HG03060 (cell line): ENCODE data around the gene MYOM1.

Experiments
- ATAC-seq: cut with Tn5 transposase; IDR thresholded peaks from one replicate; pipeline ENCODE4 v1.9.1; 2021; ENCODE audit warnings: low read depth, moderate number of reproducible peaks; ENCODE audit not compliant: unreplicated experiment

Gene MYOM1

DNA sequence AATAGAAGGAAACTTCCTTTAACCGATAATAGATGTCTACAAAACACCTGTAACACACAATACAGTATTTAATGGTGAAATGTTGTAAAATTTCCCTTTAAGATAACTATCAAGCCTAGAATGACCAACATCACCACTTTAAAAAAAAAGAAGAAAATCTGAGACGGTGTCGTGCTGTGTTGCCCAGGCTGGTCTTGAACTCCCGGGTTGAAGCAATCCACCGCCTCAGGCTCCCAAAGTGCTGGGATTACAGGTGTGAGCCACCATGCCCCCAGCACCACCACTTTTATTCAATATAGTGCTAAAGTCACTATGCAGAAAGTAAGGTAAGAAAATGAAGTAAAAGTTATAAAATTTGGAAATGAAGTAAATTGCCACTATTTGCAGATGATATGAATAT is 96.9 kb downstream of the MYOM1 start:
- ATAC-seq: no peak

DNA sequence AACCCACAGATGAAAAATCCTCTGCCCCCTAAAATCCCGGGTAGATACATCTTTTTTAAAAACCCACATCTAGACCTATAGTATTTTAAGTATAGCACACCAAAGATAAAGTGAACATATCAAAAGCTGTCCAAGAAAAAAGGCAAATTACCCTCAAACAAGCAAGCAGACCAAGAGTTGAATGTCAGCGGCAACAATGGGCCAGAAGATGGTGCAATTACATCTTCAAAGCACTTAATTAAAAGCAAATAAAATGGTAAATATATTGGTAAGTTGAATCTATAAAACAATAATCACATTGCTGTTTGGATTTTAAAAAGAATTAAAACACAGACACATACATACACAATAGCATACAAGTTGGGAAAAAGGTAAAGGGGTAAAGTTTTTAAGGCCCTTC is 98.5 kb downstream of the MYOM1 start:
- no peak for ATAC-seq

DNA sequence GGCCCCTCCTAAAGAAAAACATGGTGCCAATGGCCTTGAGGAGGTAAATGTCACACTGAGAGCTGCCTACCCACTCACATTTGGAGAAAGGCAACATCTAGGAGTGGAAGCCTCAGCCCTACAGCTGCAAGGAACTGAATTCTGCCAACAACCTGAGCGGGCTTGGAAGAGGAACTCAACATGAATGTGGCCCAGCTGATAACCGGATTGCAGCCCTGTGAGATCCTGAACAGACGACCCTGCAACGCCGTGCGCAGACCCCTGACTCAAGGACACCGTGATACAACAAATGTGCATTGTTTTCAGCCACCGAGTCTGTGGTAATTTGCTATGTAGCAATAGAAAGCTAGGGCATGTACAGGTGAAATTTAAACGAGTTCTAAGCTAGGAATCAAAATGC is 99.4 kb downstream of the MYOM1 start:
- no peak for ATAC-seq

DNA sequence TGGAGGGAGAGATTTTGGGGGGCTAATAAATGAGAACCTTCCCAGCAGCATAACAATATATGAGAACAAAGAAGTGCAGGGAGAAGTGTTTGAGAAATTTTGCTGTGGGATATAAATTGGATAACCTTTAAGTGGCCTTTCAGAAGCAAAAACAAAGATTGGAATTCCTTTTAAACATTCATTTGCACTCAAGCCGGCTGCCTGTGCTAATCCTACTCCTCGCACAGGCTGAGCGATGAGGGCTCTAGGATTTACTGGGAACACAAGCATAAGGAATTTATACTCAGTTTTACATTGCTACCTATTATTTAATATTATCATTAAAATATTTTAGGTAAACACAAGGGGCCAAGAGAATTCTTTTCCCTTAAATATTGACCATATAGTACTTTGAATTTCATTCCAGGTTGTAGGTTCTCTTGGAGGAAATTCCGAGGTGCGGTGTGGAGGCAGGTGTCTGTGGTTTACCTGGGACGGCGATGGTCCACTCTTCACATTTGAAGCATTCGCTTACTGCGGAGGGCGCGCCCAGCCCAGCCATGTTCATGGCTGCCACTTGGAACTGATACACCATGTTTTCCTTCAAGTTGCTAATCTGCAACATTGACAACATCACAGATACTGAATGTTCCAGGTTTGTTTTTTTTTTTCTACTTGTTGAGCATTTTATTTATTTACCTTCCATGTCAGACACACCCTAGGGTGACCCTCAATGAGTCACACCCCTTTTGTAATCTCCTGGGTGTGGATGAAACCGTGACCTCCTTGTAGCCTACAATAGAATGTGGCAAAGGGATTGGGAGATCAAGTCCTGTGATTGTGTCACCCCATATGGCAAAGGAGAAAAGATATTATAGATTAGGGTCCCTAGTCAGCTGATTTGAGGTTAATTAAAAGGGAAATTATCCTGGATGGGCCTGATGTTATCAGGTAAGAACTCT is 100.1 kb downstream of the MYOM1 start:
- no peak for ATAC-seq

DNA sequence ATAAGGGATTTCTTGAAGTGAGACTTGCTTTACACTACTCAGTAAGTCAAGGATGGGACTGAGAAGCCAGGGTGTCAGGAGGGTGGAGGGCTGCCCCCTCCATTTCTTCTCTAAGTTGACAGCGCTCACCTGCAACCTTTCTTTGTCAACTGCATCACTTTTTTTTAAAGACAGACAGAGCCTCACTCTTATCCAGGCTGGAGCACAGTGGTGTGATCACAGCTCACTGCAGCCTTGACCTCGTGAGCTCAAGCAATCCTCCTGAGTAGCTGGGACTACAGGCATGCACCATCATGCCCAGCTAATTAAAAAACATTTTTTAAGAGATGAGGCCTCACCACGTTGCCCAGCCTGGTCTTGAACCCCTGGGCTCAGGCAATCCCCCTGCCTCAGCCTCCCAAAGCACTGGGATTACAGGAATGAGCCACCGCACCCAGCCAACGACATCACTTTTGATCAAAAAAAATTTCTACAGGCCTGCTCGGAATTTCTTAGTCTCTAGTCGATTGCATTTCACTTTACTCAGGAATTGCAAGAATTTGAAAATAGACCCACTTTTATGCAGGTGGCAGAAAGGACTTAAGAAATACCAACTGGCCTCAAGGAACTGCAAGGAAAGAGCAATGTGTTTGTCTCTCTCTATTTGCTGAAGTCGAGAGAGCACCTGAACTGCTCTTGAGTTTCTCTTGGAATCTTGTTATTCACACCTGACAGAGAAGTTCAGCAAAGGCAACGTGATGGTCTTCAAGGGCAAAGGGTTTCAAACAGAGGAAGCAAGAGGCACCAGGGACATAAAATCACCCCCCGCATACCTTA is 101.4 kb downstream of the MYOM1 start:
- ATAC-seq: no peak

DNA sequence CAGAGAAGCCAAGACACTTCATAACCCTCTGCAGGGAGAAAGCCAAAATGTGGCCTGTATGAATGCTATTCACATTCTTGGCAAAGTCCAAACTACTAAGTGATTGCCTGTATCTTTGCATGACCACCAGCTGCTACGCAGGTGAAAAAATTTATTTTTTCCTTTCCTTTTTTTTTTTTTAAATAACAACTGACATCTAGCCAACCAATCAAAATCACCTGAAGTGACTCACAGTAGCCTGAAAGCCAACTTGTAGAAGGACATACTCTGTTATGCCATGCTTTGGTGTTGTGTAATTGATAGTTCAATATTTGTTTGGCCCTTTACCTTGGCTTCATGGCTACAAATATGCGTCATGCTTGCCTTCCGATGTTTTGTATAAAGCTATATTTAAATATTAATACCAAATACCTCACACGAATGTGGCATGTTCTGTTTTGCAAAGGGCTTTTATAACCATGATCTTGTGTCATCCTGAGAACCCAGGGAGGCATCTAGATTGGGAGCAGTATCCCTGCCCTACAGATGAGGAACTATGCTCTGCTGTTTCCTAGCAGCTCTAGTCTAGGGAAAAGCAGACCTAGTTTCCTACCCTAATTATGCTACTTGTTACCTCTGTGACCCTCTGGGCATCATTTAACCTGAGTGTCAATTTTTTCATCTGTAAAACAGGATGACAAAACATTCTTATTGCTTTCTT is 102.1 kb downstream of the MYOM1 start:
- no peak for ATAC-seq

DNA sequence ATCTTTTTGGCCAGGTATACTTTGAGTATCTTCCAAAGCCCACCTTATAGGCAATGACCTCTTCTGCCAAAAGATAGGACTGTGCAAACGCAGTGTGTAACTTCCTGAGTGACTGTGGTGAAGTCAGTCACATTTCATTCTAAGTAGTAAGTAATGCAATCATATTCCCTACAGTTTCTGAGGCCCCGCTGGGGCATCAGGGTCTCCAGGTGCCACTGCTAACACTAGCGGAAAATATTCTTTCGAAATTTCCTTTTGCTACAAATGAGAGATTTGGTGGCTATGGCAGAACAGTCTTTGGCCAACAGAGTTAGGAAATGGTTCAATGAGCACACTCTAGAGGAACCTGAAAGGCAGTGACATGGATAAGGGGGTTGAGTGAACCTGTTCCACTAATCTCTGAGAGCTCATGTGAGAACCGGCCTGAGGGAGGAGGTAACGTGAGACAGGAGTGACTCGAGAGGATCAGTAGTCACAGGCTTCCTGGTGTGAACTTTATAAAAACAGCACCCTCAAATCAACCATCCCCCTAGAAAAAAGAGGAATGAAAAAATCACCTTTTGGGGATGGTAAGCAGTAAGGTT is 104.2 kb downstream of the MYOM1 start:
- ATAC-seq: no peak

DNA sequence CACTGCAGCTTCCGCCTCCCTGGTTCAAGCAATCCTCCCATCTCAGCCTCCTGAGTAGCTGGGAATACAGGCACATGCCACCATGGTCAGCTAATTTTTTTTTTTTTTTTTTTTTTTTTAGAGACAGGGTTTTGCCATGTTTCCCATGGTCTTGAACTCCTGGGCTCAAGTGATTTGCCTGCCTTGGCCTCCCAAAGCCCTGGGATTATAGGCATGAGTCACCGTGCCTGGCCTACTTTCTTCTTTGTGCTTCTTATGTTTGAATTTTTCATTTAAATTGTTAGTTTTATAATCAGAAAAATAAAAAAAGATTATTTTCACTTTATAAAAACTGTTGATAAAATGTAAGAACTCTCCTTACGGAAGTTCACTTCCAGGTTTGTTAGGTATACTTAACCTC is 105.3 kb downstream of the MYOM1 start:
- no peak for ATAC-seq

DNA sequence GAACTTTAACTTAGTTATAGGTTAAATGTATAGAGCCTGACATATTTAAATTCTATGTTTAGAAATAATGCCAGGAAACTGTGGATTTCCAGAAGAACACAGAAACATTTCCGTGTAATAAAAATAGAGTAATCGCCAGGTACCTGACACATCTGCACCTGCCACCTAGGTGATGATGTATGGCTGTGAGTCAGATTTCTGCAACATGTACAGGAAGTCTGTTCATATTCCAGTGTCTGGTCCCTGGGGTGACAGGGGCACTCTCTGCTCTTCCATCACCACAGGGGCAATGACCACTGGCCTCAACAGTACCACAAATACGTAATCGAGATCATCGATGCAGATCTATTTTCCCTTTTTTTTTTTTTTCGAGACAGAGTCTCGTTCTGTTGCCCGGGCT is 105.7 kb downstream of the MYOM1 start:
- no peak for ATAC-seq

DNA sequence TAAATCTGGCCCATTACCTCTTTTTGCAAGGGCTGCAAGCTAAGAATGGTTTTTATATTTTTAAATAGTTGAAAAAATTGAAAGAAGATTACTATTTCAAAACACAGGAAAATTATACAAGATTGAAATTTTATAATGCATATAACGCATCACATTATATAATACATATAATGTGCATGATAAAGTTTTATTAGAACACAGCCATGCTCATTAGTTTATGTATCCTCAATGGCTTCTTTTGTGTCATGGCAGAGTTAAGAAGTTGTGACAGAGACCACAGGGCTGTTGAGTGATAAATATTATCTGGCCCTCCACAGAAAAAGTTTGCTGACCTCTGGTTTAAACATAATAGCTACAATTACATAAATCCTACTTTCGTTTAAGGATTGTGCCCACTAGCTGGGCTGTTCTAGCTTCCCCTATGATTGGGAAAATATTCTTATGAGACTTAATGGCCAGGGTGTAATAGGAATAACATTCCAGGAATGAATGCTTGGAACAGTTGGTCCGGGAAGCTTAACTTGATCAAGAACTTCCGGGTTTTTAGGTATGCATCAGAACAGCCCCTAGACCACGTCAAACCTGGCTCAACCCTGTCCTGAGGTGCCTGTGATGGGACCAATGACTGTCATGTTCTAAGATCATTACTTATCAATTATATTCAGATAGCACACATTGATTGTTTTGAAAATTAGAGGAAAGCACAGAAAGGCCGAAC is 108.1 kb downstream of the MYOM1 start:
- no peak for ATAC-seq

DNA sequence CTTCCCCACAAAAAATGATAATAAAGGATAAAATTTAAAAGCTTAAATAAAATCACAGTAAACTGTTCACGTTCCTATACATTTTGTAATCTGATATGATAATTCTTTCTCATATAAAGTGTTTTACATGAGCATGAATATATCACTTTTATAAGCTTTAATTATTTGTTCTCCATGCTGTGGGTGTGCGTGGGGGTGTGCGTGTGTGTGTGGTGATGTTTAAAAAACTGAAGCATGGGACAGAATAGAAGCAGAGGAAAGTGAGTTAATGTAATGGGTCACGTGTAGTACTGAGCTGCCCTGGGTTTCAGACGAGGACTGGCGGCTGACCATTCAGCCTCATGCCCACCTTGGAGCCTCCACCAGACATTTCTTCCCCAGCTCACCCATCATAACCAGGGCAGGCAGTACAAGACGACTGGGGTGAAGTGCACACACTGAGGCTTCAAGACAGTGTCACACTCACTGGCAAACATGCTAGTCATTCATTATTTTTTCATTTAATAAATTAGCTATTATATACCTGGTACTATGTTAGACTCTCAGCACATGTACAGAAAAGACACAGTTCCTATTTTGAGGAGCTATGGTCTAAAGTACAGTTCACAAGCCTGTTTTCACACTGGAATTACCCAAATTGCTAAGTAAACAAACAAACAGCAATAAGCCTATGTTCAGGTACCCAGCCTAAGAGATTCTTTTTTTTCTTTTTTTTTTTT is 109.6 kb downstream of the MYOM1 start:
- no peak for ATAC-seq

DNA sequence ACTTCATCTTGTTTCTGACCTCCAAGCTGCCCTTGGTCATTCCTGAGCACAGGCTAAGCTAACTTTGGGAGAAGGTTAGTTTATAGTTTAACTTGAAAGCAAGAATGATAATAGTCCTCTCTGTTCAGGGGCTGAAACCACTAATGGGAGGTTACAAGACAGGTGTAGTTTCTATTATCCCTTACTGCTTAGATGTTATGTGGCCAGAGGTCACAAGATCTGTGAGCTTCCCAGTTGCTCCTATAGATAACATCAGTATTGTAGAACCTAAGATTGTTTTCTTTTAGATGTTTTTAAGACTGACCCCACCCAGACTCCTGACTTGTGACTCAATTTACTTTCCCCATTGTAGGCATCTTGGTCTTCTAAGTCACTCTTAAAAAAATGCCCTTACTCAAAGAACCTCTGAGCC is 112.0 kb downstream of the MYOM1 start:
- no peak for ATAC-seq

DNA sequence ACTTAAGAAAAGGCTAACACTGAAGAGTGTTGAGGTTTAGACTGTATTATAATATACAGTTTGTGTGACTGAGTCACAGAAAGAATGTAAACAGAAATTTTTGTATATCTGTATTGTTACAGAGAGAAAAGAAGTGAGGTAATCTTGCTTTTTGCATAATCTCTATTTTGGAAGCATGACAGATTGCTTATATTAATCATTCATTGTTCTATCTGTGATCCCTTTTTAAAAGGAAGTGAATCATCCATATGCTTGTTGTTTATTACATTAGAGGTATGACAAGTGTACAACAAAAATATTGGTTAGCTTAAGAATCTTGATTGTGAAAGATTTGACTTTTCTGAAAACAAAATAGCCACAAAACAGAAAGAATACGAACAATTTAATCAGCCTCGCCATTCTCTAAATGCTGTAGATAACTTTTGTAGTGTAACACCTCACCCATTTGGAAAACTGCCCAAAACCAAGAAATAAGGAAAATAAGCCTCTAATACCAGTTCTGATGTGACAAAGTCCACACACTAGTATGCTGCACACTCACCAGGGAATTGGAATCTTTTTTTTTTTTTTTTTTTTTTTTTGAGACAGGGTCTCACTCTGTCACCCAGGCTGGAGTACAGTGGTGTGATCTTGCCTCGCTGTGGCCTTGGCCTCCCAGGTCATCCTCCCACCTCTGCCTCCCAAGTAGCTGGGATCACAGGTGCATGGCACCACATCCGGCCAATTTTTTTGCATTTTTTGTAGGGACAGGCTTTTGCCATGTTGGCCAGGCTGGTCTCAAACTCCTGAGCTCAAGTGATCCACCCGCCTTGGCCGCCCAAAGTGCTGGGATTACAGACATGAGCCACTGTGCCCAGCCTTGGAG is 115.3 kb downstream of the MYOM1 start:
- ATAC-seq: no peak

DNA sequence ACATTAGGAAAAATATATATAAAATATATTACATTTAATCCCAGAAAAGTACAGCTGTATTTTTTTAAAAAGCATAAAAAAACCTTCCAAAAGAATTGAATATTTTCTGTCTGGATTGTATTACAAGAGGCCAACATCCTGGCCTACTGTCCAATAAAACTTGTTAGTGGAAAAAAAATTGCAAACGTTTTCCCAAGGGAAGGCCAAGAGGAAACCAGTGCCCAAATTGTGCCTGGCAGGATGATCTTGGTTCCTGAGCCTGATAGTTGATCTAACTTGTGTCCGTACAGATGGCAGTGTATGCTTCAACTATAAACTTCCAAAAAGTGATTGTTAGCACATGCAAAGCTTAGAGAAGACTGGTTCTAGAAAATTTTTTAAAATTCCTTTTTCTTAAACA is 116.2 kb downstream of the MYOM1 start:
- ATAC-seq: no peak

DNA sequence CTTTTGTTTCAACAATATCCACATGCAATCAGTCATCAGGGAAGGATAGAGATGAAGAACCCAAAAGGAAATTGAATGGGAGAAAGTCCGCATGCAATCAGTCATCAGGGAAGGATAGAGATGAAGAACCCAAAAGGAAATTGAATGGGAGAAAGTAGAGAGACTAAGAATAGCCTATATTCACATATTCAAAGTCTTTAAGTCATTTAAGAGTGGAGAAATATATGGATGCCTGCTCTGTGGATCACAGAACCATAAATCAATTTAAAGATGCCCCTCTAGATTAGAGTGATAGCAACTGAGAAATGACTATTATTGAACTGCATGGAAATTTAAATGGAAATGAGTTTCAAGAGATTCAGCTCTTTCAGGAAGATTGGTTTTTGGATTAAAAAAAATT is 116.8 kb downstream of the MYOM1 start:
- no peak for ATAC-seq

DNA sequence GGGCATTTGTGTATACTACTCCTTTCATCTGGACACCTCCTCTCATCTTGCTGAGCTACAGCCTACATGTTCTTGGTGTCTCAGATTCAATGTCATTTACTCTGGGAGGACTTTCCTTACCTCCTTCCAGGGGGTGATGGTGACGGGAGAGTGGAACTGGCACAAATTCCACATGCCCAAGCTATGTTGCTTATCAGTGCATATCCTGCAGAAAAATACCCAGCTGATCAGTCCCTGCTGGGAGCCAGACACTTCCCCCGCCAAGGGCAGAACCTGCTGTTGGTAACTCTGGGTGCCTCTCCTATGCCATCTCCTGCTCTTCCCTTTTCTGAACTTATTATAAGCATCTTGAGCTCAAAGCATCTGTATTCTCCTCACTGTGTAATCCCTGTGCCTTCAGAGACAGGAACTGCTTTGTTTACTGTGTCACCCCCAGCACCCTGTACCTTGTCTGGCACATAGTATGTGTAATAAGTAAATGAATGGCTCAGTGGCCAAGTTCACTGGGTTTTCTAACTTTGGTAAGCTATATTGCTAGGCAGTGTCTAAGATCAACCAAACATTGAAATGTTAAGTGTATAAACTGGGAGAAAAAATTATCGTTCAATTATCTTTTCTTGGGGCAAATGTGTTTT is 119.2 kb downstream of the MYOM1 start:
- no peak for ATAC-seq

DNA sequence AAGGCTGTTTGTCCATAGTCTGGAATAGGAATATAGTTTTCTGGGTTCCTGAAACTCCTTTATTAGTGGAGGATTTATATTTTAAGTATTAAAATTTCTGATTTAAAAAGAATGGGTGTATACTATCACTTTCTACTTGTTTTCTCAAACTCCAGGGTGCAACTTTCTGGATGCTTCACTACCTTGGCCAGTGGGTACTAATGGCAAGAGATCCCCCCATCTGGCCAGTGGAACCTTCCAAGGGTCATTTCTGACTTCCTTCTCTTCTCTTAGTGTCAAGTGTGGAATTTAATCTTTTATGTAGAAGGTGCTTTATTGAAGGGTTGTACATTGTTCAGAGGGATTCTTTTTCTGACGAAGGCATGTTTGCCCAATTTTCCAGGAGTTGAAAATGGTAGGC is 120.4 kb downstream of the MYOM1 start:
- no peak for ATAC-seq

DNA sequence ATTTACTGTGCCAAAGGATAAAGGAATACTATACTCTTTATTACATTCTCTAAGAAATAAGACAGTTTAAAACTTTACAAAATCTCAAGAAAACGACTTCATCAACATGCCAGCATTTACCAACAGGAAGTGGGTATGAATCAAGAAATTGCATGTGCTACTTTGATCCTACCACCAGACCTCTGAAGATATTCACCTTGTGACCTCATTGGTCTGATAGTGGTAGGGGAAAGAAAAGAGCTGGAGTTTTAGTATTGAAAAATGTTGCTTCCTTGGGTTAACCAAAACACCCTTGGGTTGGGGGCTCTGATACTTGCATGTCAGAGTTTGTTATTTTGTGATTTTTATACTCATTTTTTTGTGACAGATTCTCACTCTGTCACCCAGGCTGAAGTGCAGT is 122.7 kb downstream of the MYOM1 start:
- no peak for ATAC-seq
